Medulla oblongata (tissue), 1 donor: Measurements from ENCODE around the gene ACSS1.

Experiments
- DNase-seq: peaks from one replicate; pipeline ENCODE4 v3.0.0-alpha.2; 2015; ENCODE audit errors: extremely low spot score

ACSS1 gene

DNA sequence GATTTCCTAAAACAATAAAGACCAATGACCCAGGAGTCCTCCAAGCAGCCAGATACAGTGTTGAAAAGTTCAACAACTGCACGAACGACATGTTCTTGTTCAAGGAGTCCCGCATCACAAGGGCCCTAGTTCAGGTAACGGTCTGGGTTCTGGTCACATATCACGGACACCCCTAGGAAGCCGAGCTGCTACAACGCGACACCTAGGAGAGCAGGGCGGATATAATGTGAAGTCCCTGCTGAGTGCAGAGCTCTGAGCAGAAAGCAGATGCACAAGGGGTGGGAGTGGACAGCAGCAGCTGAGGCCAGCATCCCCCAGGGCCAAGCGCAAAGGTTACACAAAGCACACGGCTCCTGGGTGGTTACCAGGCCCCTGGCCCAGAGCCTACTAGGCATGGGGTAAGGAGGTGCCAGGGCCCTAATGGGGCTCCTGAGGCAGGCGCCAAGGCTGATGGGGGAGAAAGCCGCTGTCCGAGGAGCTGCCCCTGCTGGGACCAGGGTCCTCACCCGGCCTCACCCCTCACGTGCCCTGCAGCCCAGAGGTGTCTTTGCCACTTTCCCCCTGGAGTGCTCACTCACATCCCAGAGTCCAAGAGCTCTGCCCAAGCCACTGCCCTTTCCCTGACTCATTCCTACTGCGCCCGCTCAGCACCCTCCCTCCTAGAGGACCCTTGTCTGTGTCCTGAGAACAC is 100.5 kb downstream of the ACSS1 start:
- DNase-seq, result no peak
